Neural crest cell (in vitro differentiated cells): ENCODE data around the gene KCNMA1. TPM values are rescaled to one million over a fixed set of nuclear protein-coding genes. Genes with fewer than 3 reads are reported as not detected.

ENCODE experiments used
- DNase-seq: peaks from one replicate; pipeline ENCODE4 v3.0.0; 2021; ENCODE audit warnings: low read depth, mixed read lengths, low spot score
- H3K27ac Mint-ChIP-seq: one replicate; pipeline ENCODE4 v1.8.0; 2021; ENCODE audit warnings: mild to moderate bottlenecking, mixed read lengths; ENCODE audit not compliant: unreplicated experiment
- H3K27me3 Mint-ChIP-seq: 2 replicates; pipeline ENCODE4 v1.8.0; 2021; ENCODE audit warnings: low read depth, mild to moderate bottlenecking, mixed read lengths
- H3K36me3 Mint-ChIP-seq: 2 replicates; pipeline ENCODE4 v1.8.0; 2021; ENCODE audit warnings: low read depth, mild to moderate bottlenecking, mixed read lengths
- H3K4me1 Mint-ChIP-seq: 2 replicates; pipeline ENCODE4 v1.8.0; 2021; ENCODE audit warnings: mixed read lengths
- H3K4me3 Mint-ChIP-seq: one replicate; pipeline ENCODE4 v1.8.0; 2021; ENCODE audit warnings: mild to moderate bottlenecking, mixed read lengths
- H3K9me3 Mint-ChIP-seq: 2 replicates; pipeline ENCODE4 v1.8.0; 2021; ENCODE audit warnings: mixed read lengths
- total RNA-seq: library from RNA; stranded (reverse); gene quantifications from 2 replicates; pipeline ENCODE4 v1.2.1, GENCODE V29; 2021
- TF ChIP-seq, protein P1 (sequence below): fragments of 200-600 bp; sonication (generic); conservative IDR thresholded peaks from 2 replicates; pipeline ENCODE4 v1.5.0; 2021; ENCODE audit warnings: antibody characterized with exemption, mild to moderate bottlenecking

KCNMA1 gene
- total RNA-seq, 1 donor from 2014 or later, result 1.7 TPM

DNA sequence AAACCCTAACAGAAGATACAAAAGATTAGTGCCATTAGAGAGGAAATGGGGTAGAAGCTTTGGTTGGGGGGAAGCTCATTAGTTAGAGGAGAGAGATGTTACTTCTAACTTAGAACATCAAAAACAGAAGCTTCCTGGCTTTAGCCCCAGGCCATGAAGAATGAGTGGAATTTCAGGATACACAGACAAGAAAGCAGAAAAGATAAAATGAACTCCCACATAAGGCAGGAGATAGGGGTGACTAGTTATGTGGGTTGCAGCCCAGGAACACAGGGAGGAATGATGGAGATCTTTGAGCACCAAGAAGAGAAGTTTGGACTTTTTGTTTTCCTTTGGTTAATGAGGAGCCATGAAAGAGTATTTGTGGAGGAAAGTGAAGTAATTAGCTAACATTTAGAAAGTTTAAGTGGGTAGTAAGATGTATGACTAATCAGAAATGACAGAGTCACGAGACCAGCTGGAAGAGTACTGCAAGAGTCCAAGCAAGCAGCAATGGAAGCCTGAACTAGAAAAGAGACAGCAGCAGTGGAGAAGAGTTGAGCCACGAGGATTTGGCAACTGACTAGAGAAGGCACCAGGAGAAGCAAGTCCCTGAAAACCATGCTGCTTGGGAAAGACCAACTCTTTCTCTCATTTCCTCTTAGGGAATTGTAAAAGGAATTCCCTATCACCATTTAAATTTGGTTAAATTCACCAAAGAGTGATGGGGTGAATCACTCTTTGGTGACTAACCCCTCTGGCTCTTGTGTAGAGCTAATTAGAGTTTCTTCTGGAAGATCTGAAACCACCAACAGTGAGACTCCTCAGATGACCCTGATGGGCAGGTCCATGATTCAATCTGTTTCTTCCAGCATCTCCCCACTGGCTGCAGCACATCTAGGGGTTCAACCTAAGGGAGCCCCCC, 131.9 kb downstream of the KCNMA1 start:
- DNase-seq, result no peak
- TF ChIP-seq, protein P1, sequence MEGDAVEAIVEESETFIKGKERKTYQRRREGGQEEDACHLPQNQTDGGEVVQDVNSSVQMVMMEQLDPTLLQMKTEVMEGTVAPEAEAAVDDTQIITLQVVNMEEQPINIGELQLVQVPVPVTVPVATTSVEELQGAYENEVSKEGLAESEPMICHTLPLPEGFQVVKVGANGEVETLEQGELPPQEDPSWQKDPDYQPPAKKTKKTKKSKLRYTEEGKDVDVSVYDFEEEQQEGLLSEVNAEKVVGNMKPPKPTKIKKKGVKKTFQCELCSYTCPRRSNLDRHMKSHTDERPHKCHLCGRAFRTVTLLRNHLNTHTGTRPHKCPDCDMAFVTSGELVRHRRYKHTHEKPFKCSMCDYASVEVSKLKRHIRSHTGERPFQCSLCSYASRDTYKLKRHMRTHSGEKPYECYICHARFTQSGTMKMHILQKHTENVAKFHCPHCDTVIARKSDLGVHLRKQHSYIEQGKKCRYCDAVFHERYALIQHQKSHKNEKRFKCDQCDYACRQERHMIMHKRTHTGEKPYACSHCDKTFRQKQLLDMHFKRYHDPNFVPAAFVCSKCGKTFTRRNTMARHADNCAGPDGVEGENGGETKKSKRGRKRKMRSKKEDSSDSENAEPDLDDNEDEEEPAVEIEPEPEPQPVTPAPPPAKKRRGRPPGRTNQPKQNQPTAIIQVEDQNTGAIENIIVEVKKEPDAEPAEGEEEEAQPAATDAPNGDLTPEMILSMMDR, result no peak
- Mint-ChIP-seq H3K36me3 (no peaks in the 10 kb centered on the region), H3K4me1 (peaks cover 7% of the 10 kb centered on the region), H3K4me3 (no peak overlapping the region), H3K27me3 (peaks cover 15% of the 10 kb centered on the region), H3K27ac (no peak overlapping the region), H3K9me3 (no peaks in the 10 kb centered on the region)

GRCh38 chr10:77504873-77505257, 132.7 kb downstream of the KCNMA1 start:
- peaks cover 15% of the 10 kb centered on the region for H3K27me3 Mint-ChIP-seq
- no peaks in the 10 kb centered on the region for H3K4me1 Mint-ChIP-seq
- no peak overlapping the region for H3K27ac Mint-ChIP-seq
- no peak overlapping the region for H3K4me3 Mint-ChIP-seq
- no peaks in the 10 kb centered on the region for H3K9me3 Mint-ChIP-seq
- no peak for DNase-seq
- H3K36me3 Mint-ChIP-seq, result no peaks in the 10 kb centered on the region
- TF ChIP-seq, protein P1, result no peak

DNA sequence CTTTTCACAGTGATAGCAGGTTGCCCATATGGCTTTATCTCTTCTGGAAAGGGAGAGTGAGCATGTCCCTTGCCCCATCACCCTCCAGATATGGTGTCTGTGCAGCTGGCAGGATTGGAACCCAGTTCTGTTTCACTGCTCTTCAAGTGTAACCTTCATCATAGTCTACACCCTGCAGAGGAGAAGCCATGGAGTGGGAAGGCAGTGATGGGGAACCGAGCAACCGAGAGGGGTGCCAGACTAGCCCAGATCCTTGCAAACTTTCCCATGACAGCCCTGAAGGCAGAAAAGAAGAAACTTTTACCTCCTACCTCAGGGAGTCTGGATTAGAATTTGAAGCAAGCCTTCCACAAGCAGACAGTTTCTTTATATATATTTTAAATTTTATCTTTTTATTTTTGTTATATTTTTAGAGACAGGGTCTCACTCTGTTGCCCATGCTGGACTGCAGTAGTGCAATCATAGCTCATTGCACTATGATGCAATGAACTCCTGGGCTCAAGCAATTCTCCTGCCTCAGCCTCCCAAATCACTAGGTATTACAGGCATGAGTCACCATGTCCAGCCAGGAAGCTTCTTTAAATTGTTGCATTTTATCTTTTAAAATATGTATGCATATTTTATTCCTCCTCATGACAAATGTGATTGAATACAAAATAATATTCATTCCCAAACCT, 133.3 kb downstream of the KCNMA1 start:
- Mint-ChIP-seq H3K36me3 (no peaks in the 10 kb centered on the region), H3K4me1 (no peaks in the 10 kb centered on the region), H3K4me3 (no peak overlapping the region), H3K27ac (no peak overlapping the region), H3K9me3 (no peaks in the 10 kb centered on the region), H3K27me3 (peaks cover 15% of the 10 kb centered on the region)
- TF ChIP-seq, protein P1, result no peak
- DNase-seq, result no peak

DNA sequence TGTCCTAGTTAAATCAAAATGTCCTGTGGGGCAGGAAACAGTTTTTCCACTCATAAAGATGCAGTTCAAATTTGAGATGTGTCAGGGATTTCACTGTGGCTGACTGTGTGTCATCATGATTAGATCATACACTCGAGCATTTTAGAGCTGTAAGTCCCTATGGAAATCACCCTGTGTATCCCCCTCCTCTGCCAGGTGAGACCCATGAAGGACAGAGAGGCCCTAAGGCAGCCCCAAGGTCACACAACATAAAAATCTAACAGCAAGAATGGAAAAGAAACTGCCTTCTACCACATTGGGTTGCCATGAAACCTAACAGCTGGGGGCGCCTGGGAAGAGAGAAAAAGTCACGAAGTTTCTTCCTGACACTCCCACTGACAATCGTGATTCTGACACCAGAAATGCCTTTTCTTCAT, 135.8 kb downstream of the KCNMA1 start:
- peaks cover 11% of the 10 kb centered on the region for H3K27me3 Mint-ChIP-seq
- TF ChIP-seq, protein P1, result no peak
- H3K36me3 Mint-ChIP-seq, result no peaks in the 10 kb centered on the region
- H3K4me1 Mint-ChIP-seq, result peaks cover 14% of the 10 kb centered on the region
- no peak overlapping the region for H3K27ac Mint-ChIP-seq
- no peak overlapping the region for H3K4me3 Mint-ChIP-seq
- H3K9me3 Mint-ChIP-seq, result peaks cover under 1% of the 10 kb centered on the region
- DNase-seq, result no peak

DNA sequence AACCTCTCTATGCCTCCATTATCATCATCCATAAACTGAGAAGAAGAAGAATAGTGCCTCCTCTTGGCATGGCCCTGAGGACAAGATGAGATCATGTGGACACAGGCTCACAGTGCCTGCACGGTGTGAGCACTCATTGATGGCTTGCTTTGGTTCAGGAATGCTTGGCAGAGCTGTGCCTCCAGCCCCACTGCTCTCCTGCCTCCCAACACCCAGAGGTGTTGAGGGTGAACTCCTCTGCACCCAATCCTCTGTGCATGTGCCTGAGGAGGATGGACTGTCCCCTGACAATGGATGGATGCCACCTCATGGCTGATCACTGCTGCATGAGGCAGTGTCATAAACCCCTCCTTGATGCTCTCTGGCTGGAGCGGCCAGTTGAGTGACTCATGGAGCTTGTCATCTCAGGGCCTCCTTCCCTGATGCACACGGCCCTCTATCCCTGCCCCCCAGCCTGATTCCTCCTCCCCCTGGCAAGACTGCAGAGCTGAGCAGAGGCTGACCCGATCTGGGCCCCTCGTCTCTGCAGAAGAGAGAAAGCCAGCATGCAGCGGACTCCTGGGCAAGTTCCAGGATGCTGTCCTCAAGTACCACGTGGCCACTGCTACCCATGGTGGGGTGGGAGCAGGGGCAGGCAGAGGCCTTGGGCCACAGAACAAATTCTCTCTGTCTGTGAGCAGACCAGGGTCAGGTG, 136.3 kb downstream of the KCNMA1 start:
- peak overlapping the region; percentile 64 for H3K27ac Mint-ChIP-seq

More for the DNA sequence above, 136.3 kb downstream of the KCNMA1 start:
- DNase-seq, result no peak
- peaks cover 2% of the 10 kb centered on the region for H3K9me3 Mint-ChIP-seq
- H3K27me3 Mint-ChIP-seq, result peaks cover 7% of the 10 kb centered on the region
- H3K4me1 Mint-ChIP-seq, result peaks cover 18% of the 10 kb centered on the region
- no peak overlapping the region for H3K4me3 Mint-ChIP-seq
- TF ChIP-seq, protein P1, result no peak
- no peaks in the 10 kb centered on the region for H3K36me3 Mint-ChIP-seq
